K562 (cell line): ENCODE results near the gene MTA1. TPM values are rescaled to one million over a fixed set of nuclear protein-coding genes. Genes with fewer than 3 reads are reported as not detected.

Experiments used
- ATAC-seq: fragments of 200-7000 bp; cut with Tn5 transposase; 3 replicates; pipeline ENCODE4 v1.9.1; 2020; ENCODE audit warnings: moderate library complexity
- BruUV-seq: library from RNA; stranded (reverse); fragments of 400-500 nt; replicated peaks from 2 replicates; lab custom pipeline; 2021; lab: Mats Ljungman, UMichigan
- CTCF ChIA-PET: fragments of 300-600 bp; formaldehyde crosslinking; extraction: SDS; loops from one replicate; lab custom pipeline; 2021; ENCODE audit warnings: low intra/inter-chr PET ratio; lab: Yijun Ruan, JAX
- POLR2A ChIA-PET: fragments of 300-600, 350-650 bp; sonication (Branson Sonifier 250); formaldehyde crosslinking; extraction: SDS; loops from one replicate; lab custom pipeline; 2021; ENCODE audit warnings: antibody characterized with exemption, inconsistent platforms; lab: Yijun Ruan, JAX
- DNase-seq, 4 experiments: peaks; one replicate each; pipeline versions ENCODE4 v3.0.0 to v3.0.0-alpha.2; 2011 to 2018; ENCODE audit warnings: low spot score in 3 of 4, mixed read lengths in 3 of 4; ENCODE audit errors: extremely low read depth in 1 of 4
- FAIRE-seq: peaks from 2 replicates; lab custom pipeline; 2011; peaks lifted over from hg19 to GRCh38; lab: Jason Lieb, UNC
- H2AFZ ChIP-seq: 2 replicates; pipeline ENCODE4 v1.6.0; 2011; ENCODE audit warnings: low read depth, low read length, control low read depth, inconsistent platforms
- H3K27ac ChIP-seq: fragments of 200-600 bp; 3 replicates; pipeline ENCODE4 v1.8.0; 2011; ENCODE audit warnings: low read depth, mild to moderate bottlenecking, control low read depth, inconsistent platforms, low read length, moderate library complexity, mixed read lengths; ENCODE audit errors: extremely low read depth
- H3K27me3 ChIP-seq, 2 experiments: fragments of 300-600 bp in 1 of 2; 2 replicates in 1 of 2; 3 replicates in 1 of 2; pipeline versions ENCODE4 v1.6.0 to v1.8.0; 2011; ENCODE audit warnings: inconsistent platforms in 2 of 2, low read length in 2 of 2, mild to moderate bottlenecking in 1 of 2, mixed read lengths in 1 of 2, moderate library complexity in 1 of 2; ENCODE audit not compliant: control insufficient read depth in 2 of 2, insufficient read depth in 2 of 2
- H3K36me3 ChIP-seq: fragments of 300-600 bp; 3 replicates; pipeline ENCODE4 v1.8.0; 2011; ENCODE audit warnings: mild to moderate bottlenecking, low read length, inconsistent platforms; ENCODE audit not compliant: control insufficient read depth, insufficient read depth
- H3K4me1 ChIP-seq, 2 experiments: fragments of 200-600 bp in 1 of 2; replicated peaks in 1 of 2; 2 replicates in 1 of 2; 3 replicates in 1 of 2; pipeline versions ENCODE4 v1.5.1 to v1.8.0; 2011; ENCODE audit warnings: inconsistent platforms in 2 of 2, low read length in 2 of 2, mild to moderate bottlenecking in 1 of 2, mixed read lengths in 1 of 2, moderate library complexity in 1 of 2; ENCODE audit not compliant: control insufficient read depth in 2 of 2, insufficient read depth in 2 of 2
- H3K4me2 ChIP-seq: 2 replicates; pipeline ENCODE4 v1.6.1; 2011; ENCODE audit warnings: low read length, control low read depth, inconsistent platforms, mixed read lengths; ENCODE audit not compliant: insufficient read depth
- H3K4me3 ChIP-seq: fragments of 200-600 bp; sonication (generic), shearing (Covaris generic); 2 replicates; pipeline ENCODE4 v1.5.1; 2016; ENCODE audit warnings: control low read depth, inconsistent platforms
- H3K79me2 ChIP-seq: fragments of 200-600 bp; 3 replicates; pipeline ENCODE4 v1.8.0; 2011; ENCODE audit warnings: low read length, inconsistent platforms; ENCODE audit not compliant: control insufficient read depth, insufficient read depth
- H3K9ac ChIP-seq, 2 experiments: 2 replicates each; pipeline versions ENCODE4 v1.6.0 to v1.6.1; 2011; ENCODE audit warnings: low read depth in 2 of 2, low read length in 2 of 2, control low read depth in 1 of 2, inconsistent platforms in 1 of 2, mild to moderate bottlenecking in 1 of 2, mixed read lengths in 1 of 2; ENCODE audit not compliant: insufficient read depth in 1 of 2
- H3K9me1 ChIP-seq: one replicate; pipeline ENCODE4 v1.6.0; 2011; ENCODE audit warnings: inconsistent platforms, mild to moderate bottlenecking, low read length, moderate library complexity; ENCODE audit not compliant: control insufficient read depth, insufficient read depth
- H3K9me3 ChIP-seq: replicated peaks from 2 replicates; pipeline ENCODE4 v1.5.1; 2011; ENCODE audit warnings: low read depth, low read length, inconsistent platforms; ENCODE audit not compliant: control insufficient read depth, insufficient read depth
- H4K20me1 ChIP-seq: replicated peaks from 2 replicates; pipeline ENCODE4 v1.6.1; 2011; ENCODE audit warnings: low read length, inconsistent platforms, mixed read lengths; ENCODE audit not compliant: control insufficient read depth, insufficient read depth
- CREM ChIP-seq: IDR thresholded peaks from 2 replicates; pipeline ENCODE4 v1.6.1; 2014; ENCODE audit warnings: antibody characterized with exemption, low read depth
- GABPA ChIP-seq: fragments of 200-800 bp; sonication (Bioruptor generic); conservative IDR thresholded peaks from 2 replicates; pipeline ENCODE4 v1.6.1; 2016; ENCODE audit warnings: low read depth, missing genetic modification characterization, missing compliant biosample characterization
- HMGN3 ChIP-seq: IDR thresholded peaks from 2 replicates; pipeline ENCODE4 v1.6.1; 2011; ENCODE audit warnings: borderline replicate concordance, low read depth, mild to moderate bottlenecking, mixed read lengths, low read length; ENCODE audit not compliant: insufficient read length; ENCODE audit errors: extremely low read depth
- TEAD2 ChIP-seq: fragments of 450-650 bp; IDR thresholded peaks from 2 replicates; pipeline ENCODE4 v1.6.1; 2016; ENCODE audit warnings: missing genetic modification characterization, control low read depth, missing compliant biosample characterization
- ZBTB9 ChIP-seq: fragments of 450-650 bp; formaldehyde crosslinking; IDR thresholded peaks from 2 replicates; pipeline ENCODE4 v1.4.0; 2020; ENCODE audit warnings: mild to moderate bottlenecking, moderate library complexity
- ZNF165 ChIP-seq: fragments of 250-450 bp; sonication (Bioruptor Pico); IDR thresholded peaks from 2 replicates; pipeline ENCODE4 v1.4.0; 2020; ENCODE audit warnings: borderline replicate concordance
- ZNF586 ChIP-seq: fragments of 450-650 bp; formaldehyde crosslinking; conservative IDR thresholded peaks from 2 replicates; pipeline ENCODE4 v1.4.0; 2020; ENCODE audit warnings: mild to moderate bottlenecking, moderate library complexity
- WGBS: fragments of 100-300 bp; shearing (Covaris generic); methylation state at CpG from one replicate; pipeline ENCODE4 v1.1.6; 2016; ENCODE audit warnings: low coverage, mixed read lengths; ENCODE audit not compliant: insufficient coverage; ENCODE audit errors: missing lambda C conversion rate; 5-methylcytosine and 5-hydroxymethylcytosine counted together
- in situ Hi-C: fragments of 300-500 bp; cut with MboI; formaldehyde crosslinking; loops from 4 replicates; pipeline ENCODE4 v1.15.0; 2018; ENCODE audit warnings: inconsistent platforms, mixed read lengths
- intact Hi-C: fragments of 100-400 bp; cut with micrococcal nuclease; formaldehyde crosslinking; loops from 2 replicates; pipeline ENCODE4 v1.14.2; 2022
- polyA plus RNA-seq, 8 experiments: library from polyadenylated mRNA; depleted of rRNA in 4 of 8; stranded (reverse) in 5 of 8; unstranded in 3 of 8; fragments of >200 nt; fragmentation: Nextera tagmentation in 2 of 8; fragmentation: Illumina TruSeq in 1 of 8; extraction: Ambion mirVana in 2 of 8; extraction: Trizol in 1 of 8; gene quantifications; 2 replicates each; pipeline versions ENCODE4 v1.2.1 to v1.2.3, GENCODE V29; 2011 to 2014; ENCODE audit warnings: inconsistent platforms in 1 of 8, missing spikeins in 1 of 8
- total RNA-seq, 7 experiments: library from RNA; depleted of rRNA in 6 of 7; stranded (reverse); fragments of >200 nt in 6 of 7; fragmentation: Illumina TruSeq in 2 of 7; extraction: Trizol in 2 of 7; gene quantifications; 2 replicates each; pipeline versions ENCODE4 v1.2.1 to v1.2.3, GENCODE V29; 2011 to 2021; ENCODE audit warnings: low replicate concordance in 1 of 7

MTA1 gene
- total and polyA plus RNA-seq, 9 of the 15 experiments (the other 6 are each of a cell fraction or from before 2014, with no cell fraction given): 0.13 to 118 (median 32.3) TPM

GRCh38 chr14:105415481-105416428, 3.9 kb upstream of the MTA1 start:
- Histone ChIP-seq H3K9me3 (no peaks in the 10 kb centered on the region), H3K27ac (peak overlapping the region; percentile 49; the same call in 1 of the 3 replicates), H2AFZ (peak overlapping the region; percentile 92), H4K20me1 (no peaks in the 10 kb centered on the region), H3K36me3 (no peaks in the 10 kb centered on the region; the same call in 2 of the 3 replicates), H3K4me1 (peaks cover 3 to 50% of the 10 kb centered on the region in 2 experiments; a peak in 3 of 5 replicates), H3K9me1 (no peaks in the 10 kb centered on the region), H3K79me2 (peaks cover 12% of the 10 kb centered on the region), H3K4me3 (peak overlapping the region; percentile 49), H3K4me2 (peak overlapping the region; percentile 69), H3K9ac (peak overlapping the region; percentile 9 to 65; a peak in 3 of 4 replicates), H3K27me3 (peaks cover 0 to 3% of the 10 kb centered on the region in 2 experiments; a peak in 1 of 5 replicates)
- CTCF ChIA-PET: no interaction called here
- in situ Hi-C loops: no loop called here
- no peak for FAIRE-seq
- TF ChIP-seq GABPA (tag): 0 out of 2 replicates have a peak, but pooled peaks have one; percentile 4
- no peak for TF ChIP-seq ZNF165 (CRISPR knock-in tag)
- TF ChIP-seq TEAD2: no peak
- TF ChIP-seq HMGN3: no peak
- no peak for TF ChIP-seq ZNF586 (CRISPR knock-in tag)
- TF ChIP-seq ZBTB9 (CRISPR knock-in tag): no peak
- no peak for TF ChIP-seq CREM
- no TSS peak for BruUV-seq
- POLR2A ChIA-PET: no interaction called here
- no peak for DNase-seq
- intact Hi-C loops: no loop called here
- no peak for ATAC-seq
- WGBS: 88% methylated on average over 19 of the region's 25 CpGs
